K562 (cell line): ENCODE results near the gene ELL3. TPM values are rescaled to one million over a fixed set of nuclear protein-coding genes. Genes with fewer than 3 reads are reported as not detected.

Source experiments
- DIDO1 ChIP-seq: fragments of 450-650 bp; IDR thresholded peaks from 2 replicates; pipeline ENCODE4 v1.6.1; 2016; ENCODE audit warnings: low read depth, missing biosample characterization, missing genetic modification characterization
- ETV5 ChIP-seq: sonication (generic); formaldehyde crosslinking; IDR thresholded peaks from 2 replicates; pipeline ENCODE4 v1.4.0; 2020; ENCODE audit warnings: low read depth, mild to moderate bottlenecking, missing genetic modification reagents
- HNRNPL ChIP-seq: fragments of 200-400 bp; formaldehyde crosslinking; IDR thresholded peaks from 2 replicates; pipeline ENCODE4 v1.6.1; 2017; ENCODE audit warnings: low read depth, mild to moderate bottlenecking, low read length
- KDM1A ChIP-seq, 2 experiments: fragments of 450-650 bp; IDR thresholded peaks; 2 replicates each; pipeline ENCODE4 v1.6.1; 2016; ENCODE audit warnings: mild to moderate bottlenecking in 2 of 2
- MYC ChIP-seq, 2 experiments: fragments of 250-450 bp in 1 of 2; sonication (Bioruptor Pico) in 1 of 2; IDR thresholded peaks; 2 replicates each; pipeline versions ENCODE4 v1.5.1 to v1.6.1; 2012 to 2021; ENCODE audit warnings: low read depth in 2 of 2, borderline replicate concordance in 1 of 2, improper control_type of control experiment in 1 of 2, low read length in 1 of 2, mild to moderate bottlenecking in 1 of 2, moderate library complexity in 1 of 2
- NFIX ChIP-seq: fragments of 250-450 bp; sonication (Bioruptor Pico); IDR thresholded peaks from 2 replicates; pipeline ENCODE4 v1.4.0; 2020; ENCODE audit warnings: low read depth, mild to moderate bottlenecking, moderate library complexity
- POLR2A ChIP-seq: fragments of 450-650 bp; conservative IDR thresholded peaks from 2 replicates; pipeline ENCODE4 v1.6.1; 2016
- PYGO2 ChIP-seq: fragments of 450-650 bp; IDR thresholded peaks from 2 replicates; pipeline ENCODE4 v1.6.1; 2016; ENCODE audit warnings: mild to moderate bottlenecking, missing genetic modification characterization, moderate library complexity, missing compliant biosample characterization
- TFAM ChIP-seq: fragments of 250-450 bp; sonication (Bioruptor Pico); conservative IDR thresholded peaks from 2 replicates; pipeline ENCODE4 v1.5.0; 2021; ENCODE audit warnings: mild to moderate bottlenecking, moderate library complexity
- ZFX ChIP-seq: sonication (generic); formaldehyde crosslinking; IDR thresholded peaks from 2 replicates; pipeline ENCODE4 v1.8.0; 2022; ENCODE audit warnings: mild to moderate bottlenecking, missing genetic modification reagents, moderate library complexity
- ZNF124 ChIP-seq: sonication (generic); formaldehyde crosslinking; IDR thresholded peaks from 2 replicates; pipeline ENCODE4 v1.8.1; 2022; ENCODE audit warnings: missing genetic modification reagents
- polyA plus RNA-seq, 8 experiments: library from polyadenylated mRNA; depleted of rRNA in 4 of 8; stranded (reverse) in 5 of 8; unstranded in 3 of 8; fragments of >200 nt; fragmentation: Nextera tagmentation in 2 of 8; fragmentation: Illumina TruSeq in 1 of 8; extraction: Ambion mirVana in 2 of 8; extraction: Trizol in 1 of 8; gene quantifications; 2 replicates each; pipeline versions ENCODE4 v1.2.1 to v1.2.3, GENCODE V29; 2011 to 2014; ENCODE audit warnings: inconsistent platforms in 1 of 8, missing spikeins in 1 of 8
- total RNA-seq, 7 experiments: library from RNA; depleted of rRNA in 6 of 7; stranded (reverse); fragments of >200 nt in 6 of 7; fragmentation: Illumina TruSeq in 2 of 7; extraction: Trizol in 2 of 7; gene quantifications; 2 replicates each; pipeline versions ENCODE4 v1.2.1 to v1.2.3, GENCODE V29; 2011 to 2021; ENCODE audit warnings: low replicate concordance in 1 of 7
- TF ChIP-seq, protein P1 (sequence below), 2 experiments: IDR thresholded peaks; 2 replicates each; pipeline ENCODE4 v1.6.1; 2011; ENCODE audit warnings: borderline replicate concordance in 1 of 2, control low read depth in 1 of 2, low read depth in 1 of 2, low read length in 1 of 2, mild to moderate bottlenecking in 1 of 2, mixed read lengths in 1 of 2, moderate library complexity in 1 of 2; ENCODE audit not compliant: insufficient read depth in 1 of 2, insufficient read length in 1 of 2, poor library complexity in 1 of 2, severe bottlenecking in 1 of 2; ENCODE audit errors: extremely low read depth in 1 of 2
- TF ChIP-seq, protein P2 (sequence below): fragments of 250-450 bp; sonication (Bioruptor Pico); IDR thresholded peaks from 2 replicates; pipeline ENCODE4 v1.9.0; 2021; ENCODE audit warnings: mild to moderate bottlenecking
- TF ChIP-seq, protein P3 (sequence below): fragments of 450-650 bp; IDR thresholded peaks from 2 replicates; pipeline ENCODE4 v1.6.1; 2017; ENCODE audit warnings: antibody characterized with exemption, mild to moderate bottlenecking
- TF ChIP-seq, protein P4 (sequence below): IDR thresholded peaks from 2 replicates; pipeline ENCODE4 v1.6.1; 2014; ENCODE audit warnings: antibody characterized with exemption
- TF ChIP-seq, protein P5 (sequence below), 2 experiments: fragments of 450-650 bp in 1 of 2; sonication (generic) in 1 of 2; formaldehyde crosslinking in 1 of 2; IDR thresholded peaks in 1 of 2; conservative IDR thresholded peaks in 1 of 2; 2 replicates each; pipeline versions ENCODE4 v1.6.1 to v1.8.1; 2016 to 2023; ENCODE audit warnings: mild to moderate bottlenecking in 2 of 2, moderate library complexity in 2 of 2, inconsistent platforms in 1 of 2, missing genetic modification reagents in 1 of 2
- TF ChIP-seq, protein P6 (sequence below): fragments of 250-450 bp; sonication (Bioruptor Pico); IDR thresholded peaks from 2 replicates; pipeline ENCODE4 v1.5.0; 2020; ENCODE audit warnings: mild to moderate bottlenecking

ELL3 gene
- total and polyA plus RNA-seq, 9 of the 15 experiments (the other 6 are each of a cell fraction or from before 2014, with no cell fraction given), result 0.80 to 5.2 (median 2.6) TPM

DNA sequence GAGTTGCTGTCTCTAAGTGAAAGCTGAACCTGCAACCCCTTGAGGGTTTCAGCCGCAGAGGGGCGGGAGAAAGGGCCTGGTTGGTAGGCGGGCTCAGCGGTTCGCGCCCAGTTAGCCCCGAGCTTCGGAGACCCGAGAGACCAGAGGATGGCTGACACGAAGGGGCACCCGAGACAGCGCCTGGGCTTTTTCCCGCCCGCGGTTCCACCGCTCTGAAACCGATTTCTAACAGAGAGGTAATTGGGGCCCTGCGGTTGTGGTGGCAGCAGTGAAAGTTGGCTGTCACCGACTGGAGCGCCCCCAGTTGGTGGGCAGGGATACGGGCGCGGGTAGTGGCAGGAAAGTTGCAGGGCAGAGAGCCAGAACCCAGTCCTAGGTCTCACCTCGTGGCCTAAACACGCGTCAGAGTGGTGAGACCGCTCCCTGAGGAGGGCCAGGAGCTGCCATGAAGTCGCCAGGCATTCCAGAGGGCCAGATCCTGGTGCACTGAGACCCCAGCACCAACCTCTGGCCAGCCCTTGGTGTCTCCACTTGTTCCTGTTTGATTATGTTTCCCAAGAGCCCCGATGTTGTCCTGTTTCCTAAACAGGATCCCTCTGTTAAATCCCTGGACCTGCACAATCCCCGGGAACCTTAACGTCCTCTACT, 625 bp upstream of the ELL3 start (continued):
- TF ChIP-seq, protein P1, sequence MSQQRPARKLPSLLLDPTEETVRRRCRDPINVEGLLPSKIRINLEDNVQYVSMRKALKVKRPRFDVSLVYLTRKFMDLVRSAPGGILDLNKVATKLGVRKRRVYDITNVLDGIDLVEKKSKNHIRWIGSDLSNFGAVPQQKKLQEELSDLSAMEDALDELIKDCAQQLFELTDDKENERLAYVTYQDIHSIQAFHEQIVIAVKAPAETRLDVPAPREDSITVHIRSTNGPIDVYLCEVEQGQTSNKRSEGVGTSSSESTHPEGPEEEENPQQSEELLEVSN (IDR thresholded peaks at IDR 0.05; ENCODE audit: borderline replicate concordance in 1 of 2, extremely low read depth in 1 of 2, insufficient read depth in 1 of 2, insufficient read length in 1 of 2, low read depth in 1 of 2, low read length in 1 of 2, poor library complexity in 1 of 2, severe bottlenecking in 1 of 2), result peak; percentile 23 to 81
- no peak for TF ChIP-seq ETV5 (CRISPR knock-in tag)
- no peak for TF ChIP-seq HNRNPL
- no peak for TF ChIP-seq DIDO1 (tag)
- TF ChIP-seq, protein P2, sequence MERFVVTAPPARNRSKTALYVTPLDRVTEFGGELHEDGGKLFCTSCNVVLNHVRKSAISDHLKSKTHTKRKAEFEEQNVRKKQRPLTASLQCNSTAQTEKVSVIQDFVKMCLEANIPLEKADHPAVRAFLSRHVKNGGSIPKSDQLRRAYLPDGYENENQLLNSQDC (CRISPR knock-in tag), result no peak
- no peak for TF ChIP-seq KDM1A (IDR thresholded peaks at IDR 0.05)
- TF ChIP-seq NFIX, result no peak
- TF ChIP-seq, protein P3, sequence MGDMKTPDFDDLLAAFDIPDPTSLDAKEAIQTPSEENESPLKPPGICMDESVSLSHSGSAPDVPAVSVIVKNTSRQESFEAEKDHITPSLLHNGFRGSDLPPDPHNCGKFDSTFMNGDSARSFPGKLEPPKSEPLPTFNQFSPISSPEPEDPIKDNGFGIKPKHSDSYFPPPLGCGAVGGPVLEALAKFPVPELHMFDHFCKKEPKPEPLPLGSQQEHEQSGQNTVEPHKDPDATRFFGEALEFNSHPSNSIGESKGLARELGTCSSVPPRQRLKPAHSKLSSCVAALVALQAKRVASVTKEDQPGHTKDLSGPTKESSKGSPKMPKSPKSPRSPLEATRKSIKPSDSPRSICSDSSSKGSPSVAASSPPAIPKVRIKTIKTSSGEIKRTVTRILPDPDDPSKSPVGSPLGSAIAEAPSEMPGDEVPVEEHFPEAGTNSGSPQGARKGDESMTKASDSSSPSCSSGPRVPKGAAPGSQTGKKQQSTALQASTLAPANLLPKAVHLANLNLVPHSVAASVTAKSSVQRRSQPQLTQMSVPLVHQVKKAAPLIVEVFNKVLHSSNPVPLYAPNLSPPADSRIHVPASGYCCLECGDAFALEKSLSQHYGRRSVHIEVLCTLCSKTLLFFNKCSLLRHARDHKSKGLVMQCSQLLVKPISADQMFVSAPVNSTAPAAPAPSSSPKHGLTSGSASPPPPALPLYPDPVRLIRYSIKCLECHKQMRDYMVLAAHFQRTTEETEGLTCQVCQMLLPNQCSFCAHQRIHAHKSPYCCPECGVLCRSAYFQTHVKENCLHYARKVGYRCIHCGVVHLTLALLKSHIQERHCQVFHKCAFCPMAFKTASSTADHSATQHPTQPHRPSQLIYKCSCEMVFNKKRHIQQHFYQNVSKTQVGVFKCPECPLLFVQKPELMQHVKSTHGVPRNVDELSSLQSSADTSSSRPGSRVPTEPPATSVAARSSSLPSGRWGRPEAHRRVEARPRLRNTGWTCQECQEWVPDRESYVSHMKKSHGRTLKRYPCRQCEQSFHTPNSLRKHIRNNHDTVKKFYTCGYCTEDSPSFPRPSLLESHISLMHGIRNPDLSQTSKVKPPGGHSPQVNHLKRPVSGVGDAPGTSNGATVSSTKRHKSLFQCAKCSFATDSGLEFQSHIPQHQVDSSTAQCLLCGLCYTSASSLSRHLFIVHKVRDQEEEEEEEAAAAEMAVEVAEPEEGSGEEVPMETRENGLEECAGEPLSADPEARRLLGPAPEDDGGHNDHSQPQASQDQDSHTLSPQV, result peak; percentile 55
- peak; percentile 17; the same call in 1 of the 2 replicates for TF ChIP-seq MYC (IDR thresholded peaks at IDR 0.05; ENCODE audit: low read depth, low read length)
- no peak for TF ChIP-seq MYC (CRISPR knock-in tag; IDR thresholded peaks at IDR 0.05; ENCODE audit: borderline replicate concordance, low read depth)
- TF ChIP-seq, protein P4, sequence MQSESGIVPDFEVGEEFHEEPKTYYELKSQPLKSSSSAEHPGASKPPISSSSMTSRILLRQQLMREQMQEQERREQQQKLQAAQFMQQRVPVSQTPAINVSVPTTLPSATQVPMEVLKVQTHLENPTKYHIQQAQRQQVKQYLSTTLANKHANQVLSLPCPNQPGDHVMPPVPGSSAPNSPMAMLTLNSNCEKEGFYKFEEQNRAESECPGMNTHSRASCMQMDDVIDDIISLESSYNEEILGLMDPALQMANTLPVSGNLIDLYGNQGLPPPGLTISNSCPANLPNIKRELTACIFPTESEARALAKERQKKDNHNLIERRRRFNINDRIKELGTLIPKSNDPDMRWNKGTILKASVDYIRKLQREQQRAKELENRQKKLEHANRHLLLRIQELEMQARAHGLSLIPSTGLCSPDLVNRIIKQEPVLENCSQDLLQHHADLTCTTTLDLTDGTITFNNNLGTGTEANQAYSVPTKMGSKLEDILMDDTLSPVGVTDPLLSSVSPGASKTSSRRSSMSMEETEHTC, result no peak
- no peak for TF ChIP-seq TFAM (CRISPR knock-in tag)
- TF ChIP-seq, protein P5, sequence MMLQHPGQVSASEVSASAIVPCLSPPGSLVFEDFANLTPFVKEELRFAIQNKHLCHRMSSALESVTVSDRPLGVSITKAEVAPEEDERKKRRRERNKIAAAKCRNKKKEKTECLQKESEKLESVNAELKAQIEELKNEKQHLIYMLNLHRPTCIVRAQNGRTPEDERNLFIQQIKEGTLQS (IDR thresholded peaks at IDR 0.05), result no peak
- TF ChIP-seq, protein P5 (CRISPR knock-in tag; conservative IDR thresholded peaks at IDR 0.05), result no peak
- TF ChIP-seq ZFX (CRISPR knock-in tag), result peak; percentile 60; the same call in 1 of the 2 replicates
- TF ChIP-seq, protein P6, sequence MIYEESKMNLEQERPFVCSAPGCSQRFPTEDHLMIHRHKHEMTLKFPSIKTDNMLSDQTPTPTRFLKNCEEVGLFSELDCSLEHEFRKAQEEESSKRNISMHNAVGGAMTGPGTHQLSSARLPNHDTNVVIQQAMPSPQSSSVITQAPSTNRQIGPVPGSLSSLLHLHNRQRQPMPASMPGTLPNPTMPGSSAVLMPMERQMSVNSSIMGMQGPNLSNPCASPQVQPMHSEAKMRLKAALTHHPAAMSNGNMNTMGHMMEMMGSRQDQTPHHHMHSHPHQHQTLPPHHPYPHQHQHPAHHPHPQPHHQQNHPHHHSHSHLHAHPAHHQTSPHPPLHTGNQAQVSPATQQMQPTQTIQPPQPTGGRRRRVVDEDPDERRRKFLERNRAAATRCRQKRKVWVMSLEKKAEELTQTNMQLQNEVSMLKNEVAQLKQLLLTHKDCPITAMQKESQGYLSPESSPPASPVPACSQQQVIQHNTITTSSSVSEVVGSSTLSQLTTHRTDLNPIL (CRISPR knock-in tag), result no peak
- TF ChIP-seq POLR2A, result 0 out of 2 replicates have a peak, but pooled peaks have one; percentile 39
- TF ChIP-seq PYGO2 (tag), result no peak
- TF ChIP-seq ZNF124, result no peak
